WTC11 (cell line): ENCODE results near the gene LAMA2.

ENCODE experiments used
- AFF4 ChIP-seq: sonication (generic); formaldehyde crosslinking; IDR thresholded peaks from 2 replicates; pipeline ENCODE4 v1.8.1; 2023; ENCODE audit warnings: mild to moderate bottlenecking, missing genetic modification reagents, borderline replicate concordance
- CTCF ChIP-seq: fragments of 200-600 bp; IDR thresholded peaks from 2 replicates; pipeline ENCODE4 v1.8.0; 2022; ENCODE audit warnings: antibody characterized with exemption
- E2F1 ChIP-seq: sonication (generic); formaldehyde crosslinking; IDR thresholded peaks from 2 replicates; pipeline ENCODE4 v1.8.0; 2022; ENCODE audit warnings: mild to moderate bottlenecking, missing genetic modification reagents
- ESRRA ChIP-seq: sonication (generic); formaldehyde crosslinking; IDR thresholded peaks from 2 replicates; pipeline ENCODE4 v1.8.1; 2022; ENCODE audit warnings: mild to moderate bottlenecking, missing genetic modification reagents, borderline replicate concordance
- FOXJ3 ChIP-seq: sonication (generic); formaldehyde crosslinking; IDR thresholded peaks from 2 replicates; pipeline ENCODE4 v1.9.0; 2021; ENCODE audit warnings: missing genetic modification reagents, mild to moderate bottlenecking, borderline replicate concordance
- FOXP4 ChIP-seq: sonication (generic); formaldehyde crosslinking; IDR thresholded peaks from 2 replicates; pipeline ENCODE4 v1.8.0; 2022; ENCODE audit warnings: mild to moderate bottlenecking, missing genetic modification reagents
- GRHL2 ChIP-seq: fragments of 250-450 bp; sonication (Bioruptor Pico); IDR thresholded peaks from 2 replicates; pipeline ENCODE4 v1.8.0; 2022; ENCODE audit warnings: mild to moderate bottlenecking, moderate library complexity; ENCODE audit not compliant: insufficient replicate concordance, severe bottlenecking
- GTF2I ChIP-seq: fragments of 250-450 bp; sonication (Bioruptor Pico); conservative IDR thresholded peaks from 2 replicates; pipeline ENCODE4 v1.4.0; 2021; ENCODE audit warnings: mild to moderate bottlenecking
- IRF2 ChIP-seq: sonication (generic); formaldehyde crosslinking; IDR thresholded peaks from 2 replicates; pipeline ENCODE4 v1.8.0; 2022; ENCODE audit warnings: low read depth, missing genetic modification reagents, borderline replicate concordance
- JUN ChIP-seq: sonication (generic); formaldehyde crosslinking; IDR thresholded peaks from 2 replicates; pipeline ENCODE4 v1.8.0; 2023; ENCODE audit warnings: mild to moderate bottlenecking, missing genetic modification reagents
- SMAD3 ChIP-seq: sonication (generic); formaldehyde crosslinking; IDR thresholded peaks from 2 replicates; pipeline ENCODE4 v1.8.0; 2022; ENCODE audit warnings: missing genetic modification reagents, mild to moderate bottlenecking, borderline replicate concordance
- USF1 ChIP-seq: sonication (generic); formaldehyde crosslinking; IDR thresholded peaks from 2 replicates; pipeline ENCODE4 v1.8.0; 2022; ENCODE audit warnings: mild to moderate bottlenecking, missing genetic modification reagents
- ZBTB21 ChIP-seq: sonication (generic); formaldehyde crosslinking; IDR thresholded peaks from 2 replicates; pipeline ENCODE4 v1.8.1; 2023; ENCODE audit warnings: mild to moderate bottlenecking, missing genetic modification reagents, borderline replicate concordance

- TF ChIP-seq FOXJ3 (CRISPR knock-in tag), result no peak
- no peak for TF ChIP-seq IRF2 (CRISPR knock-in tag)
- no peak for TF ChIP-seq GRHL2 (CRISPR knock-in tag)
- no peak for TF ChIP-seq USF1 (CRISPR knock-in tag)
- TF ChIP-seq CTCF, result no peak
- no peak for TF ChIP-seq FOXP4 (CRISPR knock-in tag)
- TF ChIP-seq SMAD3, result no peak
- TF ChIP-seq ESRRA (CRISPR knock-in tag), result no peak
- no peak for TF ChIP-seq GTF2I (CRISPR knock-in tag)
- TF ChIP-seq AFF4 (CRISPR knock-in tag), result no peak
- no peak for TF ChIP-seq JUN (CRISPR knock-in tag)
- no peak for TF ChIP-seq ZBTB21 (CRISPR knock-in tag)
- TF ChIP-seq E2F1, result no peak
These were observed 431.6 kb downstream of the LAMA2 start for GRCh38 chr6:129314575-129314974.
